GM13977 (cell line): ENCODE measurements around the gene HMG20A.

Source experiments
- DNase-seq: peaks from one replicate; pipeline ENCODE4 v3.0.0; 2012; ENCODE audit warnings: low spot score
- in situ Hi-C: fragments of 300-500 bp; cut with MboI; formaldehyde crosslinking; loops from one replicate; pipeline ENCODE4 v1.12.0; 2022; ENCODE audit warnings: low sequenced_read_pairs, low pct_unique_long_range_greater_than_20kb, mixed read lengths, inconsistent platforms; ENCODE audit not compliant: unreplicated experiment
- TF ChIP-seq, protein P1 (sequence below): IDR thresholded peaks from 2 replicates; pipeline ENCODE4 v1.5.1; 2012; ENCODE audit warnings: mild to moderate bottlenecking, control low read depth; ENCODE audit not compliant: insufficient read depth; ENCODE audit errors: extremely low read depth, missing control alignments

HMG20A gene

DNA sequence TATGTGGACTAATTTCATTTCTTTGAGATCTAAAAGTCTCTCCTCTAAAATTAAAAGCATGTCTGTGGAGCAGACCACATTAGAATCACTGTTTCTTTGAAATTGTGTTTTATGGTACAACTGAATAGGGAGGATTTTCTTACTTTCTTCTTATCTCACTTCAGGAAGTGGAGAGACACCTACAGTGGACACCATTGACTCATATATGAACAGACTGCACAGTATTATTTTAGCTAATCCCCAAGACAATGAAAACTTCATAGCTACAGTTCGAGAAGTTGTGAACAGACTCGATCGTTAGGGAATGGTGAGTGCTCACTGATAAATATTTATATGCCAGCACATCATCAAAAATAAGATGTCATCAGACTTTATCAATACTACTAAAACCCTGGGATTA is 58.3 kb downstream of the HMG20A start:
- TF ChIP-seq, protein P1, sequence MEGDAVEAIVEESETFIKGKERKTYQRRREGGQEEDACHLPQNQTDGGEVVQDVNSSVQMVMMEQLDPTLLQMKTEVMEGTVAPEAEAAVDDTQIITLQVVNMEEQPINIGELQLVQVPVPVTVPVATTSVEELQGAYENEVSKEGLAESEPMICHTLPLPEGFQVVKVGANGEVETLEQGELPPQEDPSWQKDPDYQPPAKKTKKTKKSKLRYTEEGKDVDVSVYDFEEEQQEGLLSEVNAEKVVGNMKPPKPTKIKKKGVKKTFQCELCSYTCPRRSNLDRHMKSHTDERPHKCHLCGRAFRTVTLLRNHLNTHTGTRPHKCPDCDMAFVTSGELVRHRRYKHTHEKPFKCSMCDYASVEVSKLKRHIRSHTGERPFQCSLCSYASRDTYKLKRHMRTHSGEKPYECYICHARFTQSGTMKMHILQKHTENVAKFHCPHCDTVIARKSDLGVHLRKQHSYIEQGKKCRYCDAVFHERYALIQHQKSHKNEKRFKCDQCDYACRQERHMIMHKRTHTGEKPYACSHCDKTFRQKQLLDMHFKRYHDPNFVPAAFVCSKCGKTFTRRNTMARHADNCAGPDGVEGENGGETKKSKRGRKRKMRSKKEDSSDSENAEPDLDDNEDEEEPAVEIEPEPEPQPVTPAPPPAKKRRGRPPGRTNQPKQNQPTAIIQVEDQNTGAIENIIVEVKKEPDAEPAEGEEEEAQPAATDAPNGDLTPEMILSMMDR: no peak
- DNase-seq: no peak
- in situ Hi-C loops: no loop called here

DNA sequence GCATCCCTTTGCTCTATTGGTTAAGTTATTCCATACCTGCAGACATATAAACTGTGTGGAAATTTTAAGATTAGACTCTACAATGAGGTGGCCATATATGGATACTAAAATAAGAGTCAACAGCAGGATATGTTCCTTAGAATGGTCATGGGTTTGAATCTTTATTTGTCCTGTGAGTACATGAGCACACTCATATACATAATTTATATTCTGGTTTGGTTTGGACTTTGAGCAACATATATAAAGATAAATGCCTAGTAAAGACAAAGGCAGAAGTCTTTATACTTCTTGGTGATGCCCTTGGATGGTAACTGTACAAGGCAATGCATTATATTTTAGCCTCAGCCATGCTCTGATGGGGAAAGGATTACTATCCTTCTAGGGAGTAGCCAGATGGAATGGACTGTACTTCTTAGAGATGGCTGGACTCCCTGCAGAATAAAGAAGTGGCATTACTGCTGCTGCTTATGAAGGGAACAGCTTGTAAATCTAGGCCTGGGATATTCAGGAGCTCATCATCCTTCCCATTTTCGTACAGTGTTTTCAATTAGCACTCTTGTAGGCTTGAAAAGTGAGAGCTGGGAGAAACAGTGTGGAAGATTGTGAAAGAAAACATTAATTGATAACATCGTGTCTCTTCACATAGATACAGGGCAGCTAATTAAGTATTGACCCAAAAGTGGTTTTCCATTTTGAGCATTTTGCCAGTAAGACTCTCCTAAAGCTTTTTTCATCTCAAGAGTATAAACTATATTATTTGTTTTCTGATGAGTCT is 60.4 kb downstream of the HMG20A start:
- in situ Hi-C loops: no loop called here
- TF ChIP-seq, protein P1: no peak

DNA sequence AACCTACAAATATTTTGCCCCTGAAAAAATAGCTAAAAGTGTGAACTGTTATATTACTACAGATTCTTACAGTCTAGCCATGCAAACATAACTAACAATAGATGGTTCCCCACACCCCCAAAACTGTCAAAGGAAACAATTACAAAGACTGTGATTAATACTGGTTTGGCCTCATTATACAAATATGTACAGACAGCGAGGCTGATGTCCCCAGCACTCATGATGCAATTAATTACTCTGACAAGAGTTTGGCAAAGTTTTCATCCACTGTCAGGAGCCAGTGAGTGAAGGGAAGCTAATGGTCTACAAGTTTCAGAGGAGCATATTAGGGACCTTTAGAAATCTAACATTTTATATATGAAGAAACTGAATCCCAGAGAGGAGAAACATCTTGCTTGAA is 61.0 kb downstream of the HMG20A start:
- TF ChIP-seq, protein P1: no peak
- DNase-seq: no peak
- in situ Hi-C loops: no loop called here

More for the DNA sequence above, 60.4 kb downstream of the HMG20A start:
- DNase-seq: no peak

DNA sequence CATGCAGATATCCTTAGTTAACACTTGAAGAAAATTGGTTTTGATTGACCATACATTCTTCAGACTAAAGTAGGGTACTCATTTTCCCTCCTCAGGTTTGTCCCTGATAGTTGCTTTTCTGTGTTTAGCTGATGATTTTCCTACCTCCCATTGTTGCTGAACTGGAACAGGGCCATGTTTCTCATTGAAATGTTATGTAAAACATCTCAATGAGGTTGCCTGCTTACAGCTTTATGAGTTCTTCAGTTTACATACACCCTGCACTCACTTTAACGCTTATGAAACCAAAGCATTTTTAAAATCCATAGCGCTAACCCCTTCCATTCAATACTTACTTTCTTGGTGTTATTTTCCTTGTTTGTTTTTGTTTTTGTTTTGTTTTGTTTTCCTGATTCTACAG is 61.9 kb downstream of the HMG20A start:
- TF ChIP-seq, protein P1: no peak
- DNase-seq: no peak
- in situ Hi-C loops: no loop called here

DNA sequence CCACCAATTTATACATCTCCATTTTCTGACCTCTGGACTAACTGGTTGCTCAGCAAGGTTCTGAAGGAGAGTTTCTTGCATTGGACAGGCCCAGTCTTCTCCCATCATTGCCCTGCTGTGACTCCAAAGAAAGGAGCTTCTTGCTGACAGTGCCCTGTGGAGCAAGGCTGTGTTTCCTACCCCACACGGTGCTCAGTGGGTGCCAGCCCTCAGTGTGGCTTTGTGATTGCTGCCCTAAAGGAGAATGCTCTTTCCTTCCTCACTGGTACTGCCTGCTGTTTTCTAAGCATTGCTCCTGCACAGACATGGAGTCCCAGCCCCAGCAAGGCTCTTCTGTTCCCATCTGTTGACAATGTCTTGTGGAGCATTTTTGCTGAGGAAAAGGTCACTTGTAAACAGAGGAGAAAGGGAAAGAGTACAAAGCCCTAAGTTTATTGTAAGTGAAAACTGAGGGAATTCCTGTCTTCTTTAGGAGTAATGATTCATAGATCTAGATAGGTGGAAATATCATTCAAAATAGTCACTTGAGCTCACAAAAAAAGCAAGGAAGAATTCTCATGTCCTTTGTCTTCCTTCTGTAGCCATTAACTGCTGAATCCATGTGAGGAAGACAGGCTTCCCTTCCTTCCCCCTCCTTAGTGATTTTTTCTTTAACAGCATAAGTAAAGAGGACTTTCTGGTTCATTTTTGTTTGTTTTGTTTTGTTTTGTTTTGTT is 62.9 kb downstream of the HMG20A start:
- TF ChIP-seq, protein P1: no peak
- DNase-seq: no peak
- in situ Hi-C loops: no loop called here

DNA sequence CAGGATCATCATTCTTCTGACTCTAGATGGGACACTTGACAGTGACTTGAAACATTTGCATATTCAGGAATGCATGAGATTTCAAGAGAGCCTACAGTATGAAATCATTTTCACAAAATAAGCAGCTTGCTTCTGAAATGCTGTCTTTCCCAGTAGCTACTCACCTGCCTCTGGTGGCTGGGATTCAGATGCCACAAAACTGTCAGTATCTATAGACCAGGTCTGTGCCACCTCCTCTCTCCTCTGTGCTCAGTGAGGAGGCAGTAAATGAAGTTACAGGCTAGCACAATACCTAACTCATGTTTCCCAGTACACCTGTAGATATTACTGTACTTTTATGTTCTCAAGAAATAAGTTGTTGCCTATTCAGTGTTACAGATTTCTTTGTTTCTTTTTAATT is 64.3 kb downstream of the HMG20A start:
- TF ChIP-seq, protein P1: no peak
- in situ Hi-C loops: no loop called here

More for the DNA sequence above, 64.3 kb downstream of the HMG20A start:
- no peak for DNase-seq
